NB4 (cell line): ENCODE data around the gene FNDC5.

Experiments
- CTCF ChIP-seq: IDR thresholded peaks from one replicate; pipeline ENCODE4 v1.5.1; 2012; ENCODE audit warnings: low read depth, low read length
- POLR2A ChIP-seq: IDR thresholded peaks from 2 replicates; pipeline ENCODE4 v1.6.1; 2011; ENCODE audit warnings: mild to moderate bottlenecking; ENCODE audit not compliant: insufficient read length; ENCODE audit errors: extremely low read depth

DNA sequence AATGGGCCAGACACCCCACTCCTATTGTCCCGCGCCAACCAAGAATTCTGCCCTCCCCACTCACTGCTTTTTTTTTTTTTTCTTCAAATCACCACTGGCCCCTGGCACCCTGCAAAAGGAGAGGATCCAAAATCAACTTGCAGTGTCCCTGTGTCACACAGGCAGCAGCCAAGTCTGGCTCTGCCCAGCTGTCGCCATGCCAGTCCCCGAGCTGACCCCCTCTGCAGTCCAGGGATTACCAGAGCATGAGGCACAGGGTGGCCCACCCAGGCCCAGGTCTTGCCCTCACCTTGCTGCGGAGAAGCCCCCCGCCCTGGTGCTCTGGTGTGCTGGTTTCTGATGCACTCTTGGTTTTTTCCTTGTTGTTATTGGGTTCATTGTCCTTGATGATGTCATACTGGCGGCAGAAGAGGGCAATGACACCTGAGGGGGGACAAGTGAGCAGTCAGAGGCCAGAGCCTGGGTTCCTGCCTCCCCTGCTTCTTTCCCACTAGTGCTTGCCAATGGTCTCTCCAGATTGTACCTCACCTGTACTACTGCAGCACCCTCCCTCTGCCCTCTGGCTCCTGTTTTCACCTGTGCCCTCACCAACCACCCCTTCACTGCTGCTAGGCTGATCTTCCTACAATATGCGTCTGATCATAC is 6.2 kb downstream of the FNDC5 start:
- TF ChIP-seq CTCF (no peak), POLR2A (no peak)
